ENCODE data around the gene KLHL10. TPM values are rescaled to one million over a fixed set of nuclear protein-coding genes. Genes with fewer than 3 reads are reported as not detected.

KLHL10 gene
- total and polyA plus RNA-seq, 2 of the 13 experiments (the other 11 are each of a cell fraction or from before 2014, with no cell fraction given) = 0.04 to 0.08 TPM

- Histone ChIP-seq H3K9ac (ENCODE audit: insufficient read depth, low read depth, low read length) (no peak overlapping the region), H3K36me3 (replicated peaks in 1 of 2; ENCODE audit: control insufficient read depth in 1 of 2, insufficient read depth in 2 of 2, low read length in 2 of 2) (0 out of 5 replicates have a peak, but pooled peaks cover 0 to 4% of the 10 kb centered on the region in 2 experiments), H3K4me2 (ENCODE audit: low read depth, low read length) (no peak overlapping the region), H3K79me2 (ENCODE audit: insufficient read depth, low read length) (no peaks in the 10 kb centered on the region), H3K4me3 (replicated peaks in 1 of 3; ENCODE audit: insufficient read depth in 1 of 3, low read depth in 2 of 3, low read length in 3 of 3) (no peak overlapping the region), H3K27ac (ENCODE audit: extremely low read length, insufficient read depth, low read length) (no peak overlapping the region), H3K27me3 (ENCODE audit: control insufficient read depth in 1 of 2, insufficient read depth in 2 of 2, low read length in 2 of 2) (no peaks in the 10 kb centered on the region), H4K20me1 (ENCODE audit: insufficient read depth, low read length) (no peaks in the 10 kb centered on the region), H2AFZ (ENCODE audit: low read length) (no peak overlapping the region), H3K9me3 (ENCODE audit: low read length) (no peaks in the 10 kb centered on the region), H3K4me1 (ENCODE audit: insufficient read depth, low read length) (peaks cover 72% of the 10 kb centered on the region)
- FAIRE-seq (no peak), ATAC-seq (no peak), DNase-seq (ENCODE audit: low spot score) (no peak)
- intact Hi-C loops (cut with micrococcal nuclease; ENCODE audit: unreplicated experiment) = no loop called here
- in situ Hi-C loops (cut with HindIII; ENCODE audit: extremely low pct_ligation_motif_present, low pct_unique_long_range_greater_than_20kb) = no loop called here
- TF ChIP-seq ZNF616 (CRISPR knock-in tag; IDR thresholded peaks at IDR 0.05; ENCODE audit: low read depth) = no peak
- no peak for TF ChIP-seq SALL2 (CRISPR knock-in tag; IDR thresholded peaks at IDR 0.05)
- no peak for TF ChIP-seq MAFF (IDR thresholded peaks at IDR 0.05; ENCODE audit: low read depth, low read length)
- no peak for TF ChIP-seq FOXA1 (IDR thresholded peaks at IDR 0.05)
- TF ChIP-seq FOXA1 (CRISPR knock-in tag; IDR thresholded peaks at IDR 0.05) = no peak
- no peak for TF ChIP-seq NCOA5 (CRISPR knock-in tag; IDR thresholded peaks at IDR 0.05)
- TF ChIP-seq ZNF891 (CRISPR knock-in tag; IDR thresholded peaks at IDR 0.05) = no peak
- no peak for TF ChIP-seq NR0B2 (CRISPR knock-in tag; IDR thresholded peaks at IDR 0.05)
- no peak for TF ChIP-seq ZMYM3 (CRISPR knock-in tag; IDR thresholded peaks at IDR 0.05)
- no peak for TF ChIP-seq SNAPC5 (CRISPR knock-in tag; IDR thresholded peaks at IDR 0.05; ENCODE audit: borderline replicate concordance)
- TF ChIP-seq SIX4 (CRISPR knock-in tag; IDR thresholded peaks at IDR 0.05) = no peak
- no peak for TF ChIP-seq ZNF232 (CRISPR knock-in tag; IDR thresholded peaks at IDR 0.05; ENCODE audit: borderline replicate concordance)
- TF ChIP-seq, protein P1, sequence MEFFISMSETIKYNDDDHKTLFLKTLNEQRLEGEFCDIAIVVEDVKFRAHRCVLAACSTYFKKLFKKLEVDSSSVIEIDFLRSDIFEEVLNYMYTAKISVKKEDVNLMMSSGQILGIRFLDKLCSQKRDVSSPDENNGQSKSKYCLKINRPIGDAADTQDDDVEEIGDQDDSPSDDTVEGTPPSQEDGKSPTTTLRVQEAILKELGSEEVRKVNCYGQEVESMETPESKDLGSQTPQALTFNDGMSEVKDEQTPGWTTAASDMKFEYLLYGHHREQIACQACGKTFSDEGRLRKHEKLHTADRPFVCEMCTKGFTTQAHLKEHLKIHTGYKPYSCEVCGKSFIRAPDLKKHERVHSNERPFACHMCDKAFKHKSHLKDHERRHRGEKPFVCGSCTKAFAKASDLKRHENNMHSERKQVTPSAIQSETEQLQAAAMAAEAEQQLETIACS (CRISPR knock-in tag; IDR thresholded peaks at IDR 0.05) = no peak
- TF ChIP-seq, protein P2, sequence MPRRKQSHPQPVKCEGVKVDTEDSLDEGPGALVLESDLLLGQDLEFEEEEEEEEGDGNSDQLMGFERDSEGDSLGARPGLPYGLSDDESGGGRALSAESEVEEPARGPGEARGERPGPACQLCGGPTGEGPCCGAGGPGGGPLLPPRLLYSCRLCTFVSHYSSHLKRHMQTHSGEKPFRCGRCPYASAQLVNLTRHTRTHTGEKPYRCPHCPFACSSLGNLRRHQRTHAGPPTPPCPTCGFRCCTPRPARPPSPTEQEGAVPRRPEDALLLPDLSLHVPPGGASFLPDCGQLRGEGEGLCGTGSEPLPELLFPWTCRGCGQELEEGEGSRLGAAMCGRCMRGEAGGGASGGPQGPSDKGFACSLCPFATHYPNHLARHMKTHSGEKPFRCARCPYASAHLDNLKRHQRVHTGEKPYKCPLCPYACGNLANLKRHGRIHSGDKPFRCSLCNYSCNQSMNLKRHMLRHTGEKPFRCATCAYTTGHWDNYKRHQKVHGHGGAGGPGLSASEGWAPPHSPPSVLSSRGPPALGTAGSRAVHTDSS (CRISPR knock-in tag; conservative IDR thresholded peaks at IDR 0.05) = no peak
- TF ChIP-seq MXI1 (IDR thresholded peaks at IDR 0.05; ENCODE audit: borderline replicate concordance, low read depth, low read length) = no peak
- no TSS peak for BruUV-seq (replicated peaks)
- 86% methylated on average over 3 of the region's 3 CpGs for WGBS (ENCODE audit: low lambda C conversion rate)
- CTCF ChIA-PET (ENCODE audit: low intra/inter-chr PET ratio, low total read pairs) = interaction anchor here (1.5 kb wide), 1 partner anchor 59 kb away, joined by 4 read pairs; no protein-coding TSS in a partner anchor
- POLR2A ChIA-PET = interaction anchor here (2.9 to 7.9 kb wide), 2 partner anchors 12 to 20 kb away, joined by 19 to 86 read pairs; partner anchors contain the start of gene JUP
Observed at GRCh38 chr17:41797377-41797776, 40.2 kb upstream of the KLHL10 start.
